Neural crest cell (in vitro differentiated cells): ENCODE results near the gene EPHB6. TPM values are rescaled to one million over a fixed set of nuclear protein-coding genes. Genes with fewer than 3 reads are reported as not detected.

Source experiments
- DNase-seq: peaks from one replicate; pipeline ENCODE4 v3.0.0; 2021; ENCODE audit warnings: low read depth, mixed read lengths, low spot score
- H3K27ac Mint-ChIP-seq: one replicate; pipeline ENCODE4 v1.8.0; 2021; ENCODE audit warnings: mild to moderate bottlenecking, mixed read lengths; ENCODE audit not compliant: unreplicated experiment
- H3K27me3 Mint-ChIP-seq: 2 replicates; pipeline ENCODE4 v1.8.0; 2021; ENCODE audit warnings: low read depth, mild to moderate bottlenecking, mixed read lengths
- H3K36me3 Mint-ChIP-seq: 2 replicates; pipeline ENCODE4 v1.8.0; 2021; ENCODE audit warnings: low read depth, mild to moderate bottlenecking, mixed read lengths
- H3K4me1 Mint-ChIP-seq: 2 replicates; pipeline ENCODE4 v1.8.0; 2021; ENCODE audit warnings: mixed read lengths
- H3K4me3 Mint-ChIP-seq: one replicate; pipeline ENCODE4 v1.8.0; 2021; ENCODE audit warnings: mild to moderate bottlenecking, mixed read lengths
- H3K9me3 Mint-ChIP-seq: 2 replicates; pipeline ENCODE4 v1.8.0; 2021; ENCODE audit warnings: mixed read lengths
- CTCF ChIP-seq: fragments of 200-600 bp; sonication (generic); conservative IDR thresholded peaks from 2 replicates; pipeline ENCODE4 v1.5.0; 2021; ENCODE audit warnings: antibody characterized with exemption, mild to moderate bottlenecking
- total RNA-seq: library from RNA; stranded (reverse); gene quantifications from 2 replicates; pipeline ENCODE4 v1.2.1, GENCODE V29; 2021

The EPHB6 gene
- total RNA-seq, 1 donor from 2014 or later = 12.3 TPM

- H3K27me3 Mint-ChIP-seq = peaks cover 34% of the 10 kb centered on the region
- DNase-seq = peak; percentile 22
- H3K4me3 Mint-ChIP-seq = no peak overlapping the region
- H3K4me1 Mint-ChIP-seq = no peaks in the 10 kb centered on the region
- no peaks in the 10 kb centered on the region for H3K9me3 Mint-ChIP-seq
- TF ChIP-seq CTCF = peak; percentile 66
- H3K36me3 Mint-ChIP-seq = no peaks in the 10 kb centered on the region
- no peak overlapping the region for H3K27ac Mint-ChIP-seq
These were observed 26.1 kb downstream of the EPHB6 start for GRCh38 chr7:142880876-142881505.

DNA sequence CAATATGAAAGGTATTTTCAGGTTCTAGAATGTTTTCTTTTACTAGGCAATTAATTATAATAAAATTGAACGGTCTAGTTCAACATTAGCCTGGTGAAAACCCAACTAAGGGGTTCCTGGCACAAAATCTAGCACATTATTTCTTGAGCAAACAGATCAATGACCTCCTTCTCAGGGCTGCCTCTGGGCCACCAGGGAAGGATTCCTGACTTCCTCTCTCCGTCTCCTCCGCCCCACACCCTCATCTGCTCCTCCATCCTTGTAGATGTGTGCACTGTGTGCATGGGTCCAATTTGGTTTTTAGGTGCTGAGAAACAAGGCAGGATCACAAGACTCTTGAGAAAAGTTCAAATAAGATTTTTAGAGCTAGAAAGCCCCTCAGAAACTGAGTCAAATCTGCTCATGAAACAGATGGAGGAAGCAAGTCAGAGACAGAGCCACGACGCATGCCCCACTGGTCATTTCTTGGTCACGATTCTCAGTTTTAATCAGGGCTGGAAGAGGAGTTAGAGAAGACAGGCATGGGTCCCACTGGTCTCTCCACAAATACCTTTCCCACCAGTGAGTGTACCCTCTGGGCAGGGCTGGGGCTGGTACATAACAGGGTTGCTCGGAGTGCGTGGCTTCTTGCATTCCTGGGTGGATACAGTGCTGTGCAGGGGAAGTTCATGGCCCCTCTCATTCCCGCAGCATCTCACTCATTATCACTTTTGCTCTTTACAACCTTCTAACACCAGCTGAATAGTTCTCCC, 26.9 kb downstream of the EPHB6 start:
- no peak for TF ChIP-seq CTCF
- Mint-ChIP-seq H3K4me1 (no peaks in the 10 kb centered on the region), H3K27ac (no peak overlapping the region), H3K36me3 (no peaks in the 10 kb centered on the region), H3K9me3 (no peaks in the 10 kb centered on the region), H3K4me3 (no peak overlapping the region), H3K27me3 (peaks cover 34% of the 10 kb centered on the region)
- no peak for DNase-seq

GRCh38 chr7:142882338-142882678, 27.4 kb downstream of the EPHB6 start:
- no peak overlapping the region for H3K4me3 Mint-ChIP-seq
- no peak overlapping the region for H3K27ac Mint-ChIP-seq
- H3K36me3 Mint-ChIP-seq = no peaks in the 10 kb centered on the region
- H3K27me3 Mint-ChIP-seq = peaks cover 34% of the 10 kb centered on the region
- TF ChIP-seq CTCF = no peak
- no peak for DNase-seq
- peaks cover 2% of the 10 kb centered on the region for H3K9me3 Mint-ChIP-seq
- H3K4me1 Mint-ChIP-seq = peaks cover 2% of the 10 kb centered on the region

- peaks cover 34% of the 10 kb centered on the region for H3K27me3 Mint-ChIP-seq
- no peak for TF ChIP-seq CTCF
- peaks cover 4% of the 10 kb centered on the region for H3K4me1 Mint-ChIP-seq
- peaks cover 4% of the 10 kb centered on the region for H3K9me3 Mint-ChIP-seq
- no peak overlapping the region for H3K4me3 Mint-ChIP-seq
- no peak overlapping the region for H3K27ac Mint-ChIP-seq
- H3K36me3 Mint-ChIP-seq = no peaks in the 10 kb centered on the region
- DNase-seq = no peak
These were observed 28.3 kb downstream of the EPHB6 start for GRCh38 chr7:142883145-142883544.

- peaks cover 32% of the 10 kb centered on the region for H3K27me3 Mint-ChIP-seq
- no peak for TF ChIP-seq CTCF
- peaks cover 4% of the 10 kb centered on the region for H3K4me1 Mint-ChIP-seq
- peak overlapping the region; percentile 72 for H3K27ac Mint-ChIP-seq
- peaks cover 4% of the 10 kb centered on the region for H3K9me3 Mint-ChIP-seq
- no peak for DNase-seq
- H3K4me3 Mint-ChIP-seq = no peak overlapping the region
- no peaks in the 10 kb centered on the region for H3K36me3 Mint-ChIP-seq
These were observed 28.9 kb downstream of the EPHB6 start for GRCh38 chr7:142883571-142884285.
